Cardiac muscle cell (in vitro differentiated cells and primary cell): ENCODE measurements around the gene WARS2. TPM values are rescaled to one million over a fixed set of nuclear protein-coding genes. Genes with fewer than 3 reads are reported as not detected.

Source experiments
- DNase-seq, 2 donors: peaks; one replicate each; pipeline versions ENCODE4 v3.0.0 to v3.0.0-alpha.2; 2010 to 2017; ENCODE audit warnings: low read depth in 1 of 2, low spot score in 1 of 2
- H3K27ac ChIP-seq: fragments of 200-600 bp; sonication (generic); 2 replicates; pipeline ENCODE4 v1.5.1; 2016
- H3K27me3 ChIP-seq: fragments of 200-600 bp; sonication (generic); 2 replicates; pipeline ENCODE4 v1.6.0; 2016; ENCODE audit warnings: control low read depth
- H3K36me3 ChIP-seq: fragments of 200-600 bp; sonication (generic); 2 replicates; pipeline ENCODE4 v1.5.1; 2016; ENCODE audit warnings: control low read depth
- H3K4me1 ChIP-seq: fragments of 200-600 bp; sonication (generic); 2 replicates; pipeline ENCODE4 v1.8.1; 2017; ENCODE audit warnings: low read depth, mild to moderate bottlenecking, mixed run types
- H3K4me3 ChIP-seq: fragments of 200-600 bp; sonication (generic); 2 replicates; pipeline ENCODE4 v1.5.1; 2016; ENCODE audit warnings: mild to moderate bottlenecking
- H3K9me3 ChIP-seq: fragments of 200-600 bp; sonication (generic); 2 replicates; pipeline ENCODE4 v1.5.1; 2017; ENCODE audit warnings: low read depth, mild to moderate bottlenecking, control low read depth
- CTCF ChIP-seq: IDR thresholded peaks from 2 replicates; pipeline ENCODE4 v1.5.1; 2012; ENCODE audit warnings: low read depth, mild to moderate bottlenecking, low read length
- polyA plus RNA-seq: library from polyadenylated mRNA; unstranded; fragments of >200 nt; fragmentation: Nextera tagmentation; extraction: Ambion mirVana; gene quantifications from 2 replicates; pipeline ENCODE4 v1.2.1, GENCODE V29; 2016
- total RNA-seq: library from RNA; depleted of rRNA; stranded (reverse); fragments of >200 nt; gene quantifications from 2 replicates; pipeline ENCODE4 v1.2.3, GENCODE V29; 2016

Gene WARS2
- total and polyA plus RNA-seq, 2 experiments from 2014 or later, result 10.9 to 13.1 TPM

- no peaks in the 10 kb centered on the region for H3K36me3 ChIP-seq
- no peak overlapping the region for H3K27ac ChIP-seq
- H3K4me1 ChIP-seq, result peaks cover 4% of the 10 kb centered on the region
- H3K27me3 ChIP-seq, result no peaks in the 10 kb centered on the region
- H3K9me3 ChIP-seq, result no peaks in the 10 kb centered on the region
- no peak overlapping the region for H3K4me3 ChIP-seq
- TF ChIP-seq CTCF, result no peak
- DNase-seq, result no peak
These were observed 6.0 kb upstream of the WARS2 start for GRCh38 chr1:119146466-119146865.

- Histone ChIP-seq H3K4me3 (no peak overlapping the region), H3K4me1 (peaks cover 8% of the 10 kb centered on the region), H3K27ac (no peak overlapping the region), H3K27me3 (no peaks in the 10 kb centered on the region), H3K9me3 (no peaks in the 10 kb centered on the region), H3K36me3 (no peaks in the 10 kb centered on the region)
- no peak for DNase-seq
- no peak for TF ChIP-seq CTCF
These were observed 4.4 kb upstream of the WARS2 start for GRCh38 chr1:119144813-119145212.

GRCh38 chr1:119143706-119144105, 3.3 kb upstream of the WARS2 start:
- Histone ChIP-seq H3K27me3 (no peaks in the 10 kb centered on the region), H3K27ac (no peak overlapping the region), H3K4me1 (peaks cover 8% of the 10 kb centered on the region), H3K9me3 (no peaks in the 10 kb centered on the region), H3K4me3 (no peak overlapping the region), H3K36me3 (no peaks in the 10 kb centered on the region)
- DNase-seq, result no peak
- no peak for TF ChIP-seq CTCF

- Histone ChIP-seq H3K27me3 (no peaks in the 10 kb centered on the region), H3K4me3 (no peak overlapping the region), H3K36me3 (no peaks in the 10 kb centered on the region), H3K9me3 (no peaks in the 10 kb centered on the region), H3K4me1 (peaks cover 8% of the 10 kb centered on the region), H3K27ac (no peak overlapping the region)
- no peak for TF ChIP-seq CTCF
- DNase-seq, result no peak
These were observed 1.2 kb upstream of the WARS2 start for GRCh38 chr1:119141660-119142059.

GRCh38 chr1:119141020-119141424, 569 bp upstream of the WARS2 start:
- no peaks in the 10 kb centered on the region for H3K36me3 ChIP-seq
- TF ChIP-seq CTCF, result peak; percentile 44
- H3K9me3 ChIP-seq, result no peaks in the 10 kb centered on the region
- peak overlapping the region; percentile 95 for H3K27ac ChIP-seq
- no peaks in the 10 kb centered on the region for H3K27me3 ChIP-seq
- H3K4me3 ChIP-seq, result peak overlapping the region; percentile 41
- peaks cover 5% of the 10 kb centered on the region for H3K4me1 ChIP-seq
- peak in 1 of 2 donors; percentile 43 for DNase-seq

GRCh38 chr1:119139857-119140176, 636 bp downstream of the WARS2 start:
- peaks cover 5% of the 10 kb centered on the region for H3K4me1 ChIP-seq
- DNase-seq, result no peak
- no peak for TF ChIP-seq CTCF
- H3K27me3 ChIP-seq, result no peaks in the 10 kb centered on the region
- H3K9me3 ChIP-seq, result no peaks in the 10 kb centered on the region
- H3K4me3 ChIP-seq, result peak overlapping the region; percentile 41
- peak overlapping the region; percentile 95 for H3K27ac ChIP-seq
- H3K36me3 ChIP-seq, result no peaks in the 10 kb centered on the region
